SKM-1 (cell line): ENCODE measurements around the gene NR4A1.

Experiments
- DNase-seq: peaks from one replicate; lab custom pipeline; 2025; ENCODE audit not compliant: unreplicated experiment; lab: John Stamatoyannopoulos, UW

NR4A1 gene

GRCh38 chr12:52057638-52058576 is 6.7 kb downstream of the NR4A1 start:
- DNase-seq, result no peak

GRCh38 chr12:52058631-52059361 is 7.6 kb downstream of the NR4A1 start:
- no peak for DNase-seq

- no peak for DNase-seq
Measured at GRCh38 chr12:52059582-52060497, 8.6 kb downstream of the NR4A1 start.

- DNase-seq, result no peak
Measured at GRCh38 chr12:52060498-52061177, 9.4 kb downstream of the NR4A1 start.

GRCh38 chr12:52061470-52062166 is 10.4 kb downstream of the NR4A1 start:
- no peak for DNase-seq

- DNase-seq, result no peak
Measured at GRCh38 chr12:52062167-52063081, 11.2 kb downstream of the NR4A1 start.

GRCh38 chr12:52063082-52063924 is 12.1 kb downstream of the NR4A1 start:
- no peak for DNase-seq

GRCh38 chr12:52063981-52064649 is 12.9 kb downstream of the NR4A1 start:
- DNase-seq, result no peak

- DNase-seq, result no peak
Measured at GRCh38 chr12:52066346-52067080, 15.3 kb downstream of the NR4A1 start.

- DNase-seq, result no peak
Measured at GRCh38 chr12:52067081-52067374, 15.8 kb downstream of the NR4A1 start.

- DNase-seq, result peak; percentile 33
Measured at GRCh38 chr12:52069327-52070184, 18.3 kb downstream of the NR4A1 start, which contains the start of gene ATG101. TSS of gene ATG101 (plus strand) at chr12:52069978. CDS start at chr12:52073651, 3,673 bp downstream.

- no peak for DNase-seq
Measured at GRCh38 chr12:52070185-52070925, 19.1 kb downstream of the NR4A1 start.

- DNase-seq, result peak; percentile 21
Measured at GRCh38 chr12:52073531-52074381, 22.5 kb downstream of the NR4A1 start.
